Mucosa of stomach (tissue), 1 donor: ENCODE measurements around the gene SLC3A2.
"Not testable (repeated sequence)": the region's sequence is repeated elsewhere in the genome, so short reads cannot be mapped to it uniquely, and the experiment has no call there.

ENCODE experiments used
- H3K27me3 ChIP-seq: one replicate; pipeline ENCODE4 v1.7.0; 2013; ENCODE audit warnings: mild to moderate bottlenecking, low read length; ENCODE audit not compliant: control insufficient read depth, insufficient read depth
- H3K36me3 ChIP-seq: one replicate; pipeline ENCODE4 v1.7.0; 2013; ENCODE audit warnings: low read length; ENCODE audit not compliant: control insufficient read depth, insufficient read depth
- H3K4me1 ChIP-seq: one replicate; pipeline ENCODE4 v1.7.0; 2013; ENCODE audit warnings: mild to moderate bottlenecking, low read length; ENCODE audit not compliant: control insufficient read depth, insufficient read depth
- H3K4me3 ChIP-seq: one replicate; pipeline ENCODE4 v1.7.0; 2013; ENCODE audit warnings: low read length
- H3K9ac ChIP-seq: one replicate; pipeline ENCODE4 v1.7.0; 2013; ENCODE audit warnings: mild to moderate bottlenecking, low read length, moderate library complexity
- H3K9me3 ChIP-seq: one replicate; pipeline ENCODE4 v1.7.0; 2013; ENCODE audit warnings: mild to moderate bottlenecking, low read length, moderate library complexity; ENCODE audit not compliant: control insufficient read depth
- donor health status: Pancreatic carcinoma.

Gene SLC3A2

GRCh38 chr11:62933750-62934495 lies 53.2 kb downstream of the SLC3A2 start:
- H3K9me3 ChIP-seq, result no peaks in the 10 kb centered on the region
- no peak overlapping the region for H3K9ac ChIP-seq
- H3K4me1 ChIP-seq, result no peaks in the 10 kb centered on the region
- H3K4me3 ChIP-seq, result no peak overlapping the region
- H3K36me3 ChIP-seq, result no peaks in the 10 kb centered on the region
- no peaks in the 10 kb centered on the region for H3K27me3 ChIP-seq

- no peak overlapping the region for H3K9ac ChIP-seq
- H3K36me3 ChIP-seq, result no peaks in the 10 kb centered on the region
- no peaks in the 10 kb centered on the region for H3K4me1 ChIP-seq
These were observed 53.7 kb downstream of the SLC3A2 start for GRCh38 chr11:62934496-62934785.

GRCh38 chr11:62937528-62937927 lies 56.8 kb downstream of the SLC3A2 start:
- not testable (repeated sequence) for H3K9ac ChIP-seq, H3K9me3 ChIP-seq, H3K36me3 ChIP-seq, H3K4me1 ChIP-seq, H3K4me3 ChIP-seq, H3K27me3 ChIP-seq

More at GRCh38 chr11:62934496-62934785, 53.7 kb downstream of the SLC3A2 start:
- Histone ChIP-seq H3K9me3 (no peaks in the 10 kb centered on the region), H3K27me3 (no peaks in the 10 kb centered on the region), H3K4me3 (no peak overlapping the region)
